ENCODE results near the gene GPR32.

DNA sequence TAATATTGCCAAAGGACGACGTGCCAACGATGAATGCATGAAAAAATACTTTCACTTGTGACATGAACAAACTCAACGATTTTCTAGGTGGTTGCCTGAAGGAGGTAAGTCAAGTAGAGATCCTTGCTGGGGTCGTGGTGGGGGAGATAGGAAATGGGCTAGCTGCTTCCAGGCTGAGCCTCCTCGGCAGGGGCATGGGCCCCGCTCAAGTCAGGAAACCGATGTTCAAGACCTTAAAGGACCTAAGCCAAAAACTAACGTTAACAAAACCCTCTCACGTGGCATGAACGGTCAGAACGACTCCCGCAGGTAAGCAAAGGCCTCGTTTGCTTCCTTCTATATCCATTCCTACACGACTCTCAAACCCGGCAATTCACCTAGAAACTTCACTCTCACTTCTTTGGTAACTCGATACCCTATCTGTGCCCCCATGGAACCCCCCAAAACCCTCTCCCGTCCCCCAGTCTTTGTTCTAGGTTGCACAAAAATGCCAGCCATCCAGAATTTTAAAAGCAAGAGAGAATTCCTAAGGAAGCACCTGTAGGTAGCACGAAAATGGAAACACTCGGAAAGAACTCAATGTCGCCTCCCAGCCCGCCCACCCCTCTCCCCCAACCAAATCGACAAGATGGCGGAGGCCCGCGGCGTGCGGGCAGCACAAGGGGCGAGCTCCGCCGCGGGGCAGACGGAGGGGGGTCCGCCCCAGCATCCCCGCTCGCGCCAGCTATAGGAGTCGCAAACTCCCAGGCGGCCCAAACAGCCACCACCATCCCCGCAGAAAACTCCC, 33.6 kb downstream of the GPR32 start:
- TF ChIP-seq, protein P1, sequence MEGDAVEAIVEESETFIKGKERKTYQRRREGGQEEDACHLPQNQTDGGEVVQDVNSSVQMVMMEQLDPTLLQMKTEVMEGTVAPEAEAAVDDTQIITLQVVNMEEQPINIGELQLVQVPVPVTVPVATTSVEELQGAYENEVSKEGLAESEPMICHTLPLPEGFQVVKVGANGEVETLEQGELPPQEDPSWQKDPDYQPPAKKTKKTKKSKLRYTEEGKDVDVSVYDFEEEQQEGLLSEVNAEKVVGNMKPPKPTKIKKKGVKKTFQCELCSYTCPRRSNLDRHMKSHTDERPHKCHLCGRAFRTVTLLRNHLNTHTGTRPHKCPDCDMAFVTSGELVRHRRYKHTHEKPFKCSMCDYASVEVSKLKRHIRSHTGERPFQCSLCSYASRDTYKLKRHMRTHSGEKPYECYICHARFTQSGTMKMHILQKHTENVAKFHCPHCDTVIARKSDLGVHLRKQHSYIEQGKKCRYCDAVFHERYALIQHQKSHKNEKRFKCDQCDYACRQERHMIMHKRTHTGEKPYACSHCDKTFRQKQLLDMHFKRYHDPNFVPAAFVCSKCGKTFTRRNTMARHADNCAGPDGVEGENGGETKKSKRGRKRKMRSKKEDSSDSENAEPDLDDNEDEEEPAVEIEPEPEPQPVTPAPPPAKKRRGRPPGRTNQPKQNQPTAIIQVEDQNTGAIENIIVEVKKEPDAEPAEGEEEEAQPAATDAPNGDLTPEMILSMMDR (IDR thresholded peaks at IDR 0.05), result no peak
- no peak for TF ChIP-seq EZH2 (IDR thresholded peaks at IDR 0.05; ENCODE audit: borderline replicate concordance, insufficient read depth, low read depth, low read length, poor library complexity, severe bottlenecking)
